AG09319 (cell line): ENCODE measurements around the gene RNF31.

Experiments used
- DNase-seq: peaks from one replicate; pipeline ENCODE4 v3.0.0-alpha.2; 2010; ENCODE audit warnings: low read depth; ENCODE audit errors: extremely low read depth
- TF ChIP-seq, protein P1 (sequence below): IDR thresholded peaks from 2 replicates; pipeline ENCODE4 v1.5.1; 2011; ENCODE audit warnings: low read depth, mild to moderate bottlenecking, inconsistent platforms, low read length, moderate library complexity

RNF31 gene

GRCh38 chr14:24146978-24147760 is at the start of gene RNF31:
Gene RNF31, plus strand, starts transcription at chr14:24147498. Its CDS starts 201 bp downstream, at chr14:24147699.
- TF ChIP-seq, protein P1, sequence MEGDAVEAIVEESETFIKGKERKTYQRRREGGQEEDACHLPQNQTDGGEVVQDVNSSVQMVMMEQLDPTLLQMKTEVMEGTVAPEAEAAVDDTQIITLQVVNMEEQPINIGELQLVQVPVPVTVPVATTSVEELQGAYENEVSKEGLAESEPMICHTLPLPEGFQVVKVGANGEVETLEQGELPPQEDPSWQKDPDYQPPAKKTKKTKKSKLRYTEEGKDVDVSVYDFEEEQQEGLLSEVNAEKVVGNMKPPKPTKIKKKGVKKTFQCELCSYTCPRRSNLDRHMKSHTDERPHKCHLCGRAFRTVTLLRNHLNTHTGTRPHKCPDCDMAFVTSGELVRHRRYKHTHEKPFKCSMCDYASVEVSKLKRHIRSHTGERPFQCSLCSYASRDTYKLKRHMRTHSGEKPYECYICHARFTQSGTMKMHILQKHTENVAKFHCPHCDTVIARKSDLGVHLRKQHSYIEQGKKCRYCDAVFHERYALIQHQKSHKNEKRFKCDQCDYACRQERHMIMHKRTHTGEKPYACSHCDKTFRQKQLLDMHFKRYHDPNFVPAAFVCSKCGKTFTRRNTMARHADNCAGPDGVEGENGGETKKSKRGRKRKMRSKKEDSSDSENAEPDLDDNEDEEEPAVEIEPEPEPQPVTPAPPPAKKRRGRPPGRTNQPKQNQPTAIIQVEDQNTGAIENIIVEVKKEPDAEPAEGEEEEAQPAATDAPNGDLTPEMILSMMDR = no peak
- DNase-seq = peak; percentile 96

DNA sequence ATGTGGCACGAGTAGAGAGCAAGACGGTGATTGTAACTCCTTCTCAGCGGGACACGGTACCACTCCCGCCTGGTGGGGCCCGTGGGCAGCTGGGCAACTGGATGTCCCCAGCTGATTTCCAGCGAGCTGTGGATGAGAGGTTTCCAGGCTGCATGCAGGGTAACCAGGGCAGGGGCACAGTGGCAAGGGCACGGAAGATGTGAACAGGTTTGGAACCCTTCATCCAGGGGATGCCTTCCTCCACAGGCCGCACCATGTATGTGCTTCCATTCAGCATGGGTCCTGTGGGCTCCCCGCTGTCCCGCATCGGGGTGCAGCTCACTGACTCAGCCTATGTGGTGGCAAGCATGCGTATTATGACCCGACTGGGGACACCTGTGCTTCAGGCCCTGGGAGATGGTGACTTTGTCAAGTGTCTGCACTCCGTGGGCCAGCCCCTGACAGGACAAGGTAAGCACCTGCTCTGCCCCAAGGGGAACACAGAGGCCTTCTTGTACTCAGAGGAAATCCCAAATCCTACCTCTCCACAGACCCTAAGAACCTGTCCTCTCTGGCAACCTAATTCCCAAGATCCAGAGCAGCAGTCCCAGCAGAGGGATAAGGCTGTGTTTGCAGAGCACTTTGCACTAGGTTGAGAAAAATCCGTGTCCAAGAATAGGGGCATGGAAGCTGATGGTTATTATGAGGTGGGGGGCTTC is 48.9 kb upstream of the RNF31 start:
- DNase-seq = no peak
- TF ChIP-seq, protein P1 = no peak

DNA sequence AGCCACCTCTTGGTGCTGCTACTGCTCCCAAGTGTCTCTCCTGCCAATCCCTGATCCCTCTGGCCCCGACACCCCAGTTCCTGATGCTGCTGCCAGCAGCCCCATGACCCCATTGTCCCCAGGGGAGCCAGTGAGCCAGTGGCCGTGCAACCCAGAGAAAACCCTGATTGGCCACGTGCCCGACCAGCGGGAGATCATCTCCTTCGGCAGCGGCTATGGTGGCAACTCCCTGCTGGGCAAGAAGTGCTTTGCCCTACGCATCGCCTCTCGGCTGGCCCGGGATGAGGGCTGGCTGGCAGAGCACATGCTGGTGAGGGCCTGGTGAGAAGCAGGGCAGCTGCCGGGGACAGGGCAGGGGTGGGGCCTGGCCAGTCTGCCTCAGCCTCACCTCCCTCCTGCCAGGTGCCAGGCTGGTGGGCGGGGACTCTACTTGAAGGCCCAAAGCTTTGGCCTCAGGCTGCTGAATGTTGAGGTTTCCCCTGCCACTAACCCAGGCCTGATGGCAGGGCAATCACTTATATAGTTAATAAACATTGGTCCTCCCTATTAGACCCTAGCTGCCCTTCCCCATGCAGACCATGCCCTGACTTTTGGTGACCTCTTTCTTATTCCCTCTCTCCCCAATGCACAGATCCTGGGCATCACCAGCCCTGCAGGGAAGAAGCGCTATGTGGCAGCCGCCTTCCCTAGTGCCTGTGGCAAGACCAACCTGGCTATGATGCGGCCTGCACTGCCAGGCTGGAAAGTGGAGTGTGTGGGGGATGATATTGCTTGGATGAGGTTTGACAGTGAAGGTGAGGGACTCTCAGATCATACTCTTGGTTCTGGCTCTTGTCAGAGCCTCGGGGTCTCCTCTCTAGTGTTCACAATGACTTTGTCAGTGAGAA is 48.1 kb upstream of the RNF31 start:
- DNase-seq = no peak
- TF ChIP-seq, protein P1 = no peak

- DNase-seq = no peak
- TF ChIP-seq, protein P1 = no peak
Measured at GRCh38 chr14:24100197-24100981, 46.9 kb upstream of the RNF31 start.

DNA sequence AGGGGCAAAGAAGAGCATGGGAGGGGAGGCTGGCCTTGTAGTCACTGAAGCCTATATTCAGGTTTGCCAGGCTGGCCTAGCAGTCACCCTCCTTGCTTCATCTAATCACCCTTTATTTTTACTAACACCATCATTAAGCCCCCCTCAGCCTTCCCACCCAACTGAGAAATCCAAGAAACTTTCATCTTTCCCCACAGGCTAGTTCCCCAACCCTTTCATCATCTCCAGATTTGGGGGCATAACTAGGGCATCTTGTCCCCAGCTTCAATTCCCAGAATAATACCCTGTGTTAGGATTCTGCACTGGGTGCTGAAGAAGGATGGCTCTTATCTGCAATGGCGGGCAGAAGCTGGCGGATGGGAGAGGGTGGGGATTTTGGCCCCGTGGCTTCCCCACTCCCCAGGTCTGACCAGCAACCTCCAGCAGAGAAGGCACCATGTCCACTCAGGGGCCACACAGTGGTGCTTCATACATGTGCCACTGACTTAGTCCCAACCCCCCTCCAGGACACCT is 46.3 kb upstream of the RNF31 start:
- no peak for DNase-seq
- TF ChIP-seq, protein P1 = no peak

GRCh38 chr14:24102357-24103048 is 44.8 kb upstream of the RNF31 start:
- DNase-seq = no peak
- TF ChIP-seq, protein P1 = no peak
